MM.1S (cell line): Measurements from ENCODE around the gene FIGLA.

Source experiments
- DNase-seq: peaks from one replicate; pipeline ENCODE4 v3.0.0-alpha.2; 2015
- H2AFZ ChIP-seq: fragments of 300-600 bp; sonication (generic); 2 replicates; pipeline ENCODE4 v1.6.0; 2016; ENCODE audit warnings: antibody characterized with exemption, low read length
- H3F3A ChIP-seq: fragments of 300-600 bp; sonication (generic); 2 replicates; pipeline ENCODE4 v1.6.1; 2016; ENCODE audit warnings: mild to moderate bottlenecking, antibody characterized with exemption, low read length, moderate library complexity, mixed read lengths; ENCODE audit not compliant: insufficient read depth
- H3K27ac ChIP-seq: fragments of 300-600 bp; sonication (generic); 2 replicates; pipeline ENCODE4 v1.5.1; 2016; ENCODE audit warnings: mild to moderate bottlenecking, low read length
- H3K27me3 ChIP-seq: fragments of 300-600 bp; sonication (generic); replicated peaks from 2 replicates; pipeline ENCODE4 v1.6.0; 2016; ENCODE audit warnings: low read length; ENCODE audit not compliant: insufficient read depth
- H3K36me3 ChIP-seq: fragments of 300-600 bp; sonication (generic); replicated peaks from 2 replicates; pipeline ENCODE4 v1.6.1; 2016; ENCODE audit warnings: mild to moderate bottlenecking, low read length, mixed read lengths; ENCODE audit not compliant: insufficient read depth
- H3K4me1 ChIP-seq: fragments of 300-600 bp; sonication (generic); 2 replicates; pipeline ENCODE4 v1.6.1; 2016; ENCODE audit warnings: low read length, mixed read lengths
- H3K4me2 ChIP-seq: fragments of 300-600 bp; sonication (generic); 2 replicates; pipeline ENCODE4 v1.6.0; 2016; ENCODE audit warnings: low read depth, low read length
- H3K4me3 ChIP-seq: fragments of 300-600 bp; sonication (generic); 2 replicates; pipeline ENCODE4 v1.5.1; 2016; ENCODE audit warnings: low read length, mixed read lengths
- H3K79me2 ChIP-seq: fragments of 300-600 bp; sonication (generic); 2 replicates; pipeline ENCODE4 v1.6.1; 2016; ENCODE audit warnings: mixed run types, low read length, mixed read lengths
- H3K9ac ChIP-seq: fragments of 300-600 bp; sonication (generic); 2 replicates; pipeline ENCODE4 v1.6.1; 2016; ENCODE audit warnings: low read length, mixed read lengths
- H3K9me2 ChIP-seq: fragments of 300-600 bp; sonication (generic); replicated peaks from 2 replicates; pipeline ENCODE4 v1.6.1; 2016; ENCODE audit warnings: mild to moderate bottlenecking, low read length, mixed read lengths; ENCODE audit not compliant: insufficient read depth
- H3K9me3 ChIP-seq: fragments of 300-600 bp; sonication (generic); replicated peaks from 2 replicates; pipeline ENCODE4 v1.6.1; 2016; ENCODE audit warnings: mild to moderate bottlenecking, low read length, mixed read lengths; ENCODE audit not compliant: insufficient read depth
- H4K20me1 ChIP-seq: fragments of 300-600 bp; sonication (generic); 2 replicates; pipeline ENCODE4 v1.6.1; 2016; ENCODE audit warnings: mild to moderate bottlenecking, low read length, moderate library complexity, mixed read lengths; ENCODE audit not compliant: insufficient read depth
- CTCF ChIP-seq: fragments of 300-600 bp; sonication (generic); IDR thresholded peaks from 2 replicates; pipeline ENCODE4 v1.5.1; 2016; ENCODE audit warnings: antibody characterized with exemption, low read length, mixed read lengths
- EZH2 ChIP-seq: fragments of 300-600 bp; sonication (generic); optimal IDR thresholded peaks from 2 replicates; pipeline ENCODE3; 2017; ENCODE audit warnings: low read depth, mild to moderate bottlenecking, antibody characterized with exemption, low read length, mixed read lengths
- EZH2phosphoT487 ChIP-seq: fragments of 300-600 bp; sonication (generic); IDR thresholded peaks from 2 replicates; pipeline ENCODE4 v1.6.1; 2018; ENCODE audit warnings: antibody characterized with exemption, low read length

FIGLA gene

GRCh38 chr2:70816726-70817125, 26.3 kb upstream of the FIGLA start:
- Histone ChIP-seq H3K9ac (no peak overlapping the region), H3K27me3 (no peaks in the 10 kb centered on the region), H3F3A (no peaks in the 10 kb centered on the region), H3K27ac (no peak overlapping the region), H3K79me2 (no peaks in the 10 kb centered on the region), H3K4me3 (no peak overlapping the region), H3K9me2 (no peaks in the 10 kb centered on the region), H3K4me1 (no peaks in the 10 kb centered on the region), H4K20me1 (no peaks in the 10 kb centered on the region), H2AFZ (no peak overlapping the region), H3K36me3 (no peaks in the 10 kb centered on the region), H3K9me3 (no peaks in the 10 kb centered on the region), H3K4me2 (no peak overlapping the region)
- TF ChIP-seq EZH2phosphoT487 (no peak), EZH2 (no peak), CTCF (no peak)
- no peak for DNase-seq

- no peaks in the 10 kb centered on the region for H3K36me3 ChIP-seq
- H3K79me2 ChIP-seq: no peaks in the 10 kb centered on the region
- H3K27ac ChIP-seq: no peak overlapping the region
- no peaks in the 10 kb centered on the region for H3F3A ChIP-seq
- H3K4me2 ChIP-seq: no peak overlapping the region
- no peak overlapping the region for H3K4me3 ChIP-seq
- H3K9me2 ChIP-seq: no peaks in the 10 kb centered on the region
- H2AFZ ChIP-seq: no peak overlapping the region
- no peaks in the 10 kb centered on the region for H3K27me3 ChIP-seq
- no peak for DNase-seq
- H3K4me1 ChIP-seq: no peaks in the 10 kb centered on the region
- H3K9ac ChIP-seq: no peak overlapping the region
- no peaks in the 10 kb centered on the region for H3K9me3 ChIP-seq
- TF ChIP-seq EZH2phosphoT487 (no peak), EZH2 (no peak), CTCF (no peak)
- no peaks in the 10 kb centered on the region for H4K20me1 ChIP-seq
Observed at GRCh38 chr2:70808983-70809958, 18.8 kb upstream of the FIGLA start.

GRCh38 chr2:70807828-70808118, 17.3 kb upstream of the FIGLA start:
- H3K4me3 ChIP-seq: no peak overlapping the region
- H3K27ac ChIP-seq: no peak overlapping the region
- H3K27me3 ChIP-seq: no peaks in the 10 kb centered on the region
- H3K79me2 ChIP-seq: no peaks in the 10 kb centered on the region
- H3K9me2 ChIP-seq: no peaks in the 10 kb centered on the region
- no peaks in the 10 kb centered on the region for H3K36me3 ChIP-seq
- no peak overlapping the region for H3K9ac ChIP-seq
- no peak overlapping the region for H2AFZ ChIP-seq
- no peak for DNase-seq
- no peak overlapping the region for H3K4me2 ChIP-seq
- no peaks in the 10 kb centered on the region for H4K20me1 ChIP-seq
- no peaks in the 10 kb centered on the region for H3F3A ChIP-seq
- TF ChIP-seq EZH2 (no peak), EZH2phosphoT487 (no peak), CTCF (no peak)
- H3K9me3 ChIP-seq: no peaks in the 10 kb centered on the region
- no peaks in the 10 kb centered on the region for H3K4me1 ChIP-seq
